GM06990 (cell line): ENCODE data around the gene CPA5.

Experiments used
- DNase-seq: peaks from one replicate; pipeline ENCODE4 v3.0.0-alpha.2; 2011; ENCODE audit not compliant: insufficient read length; ENCODE audit errors: extremely low read depth
- H3K27me3 ChIP-seq: replicated peaks from 2 replicates; pipeline ENCODE4 v1.6.0; 2011; ENCODE audit warnings: low read length; ENCODE audit not compliant: control insufficient read depth, insufficient read depth
- H3K36me3 ChIP-seq: 2 replicates; pipeline ENCODE4 v1.5.1; 2011; ENCODE audit warnings: low read length; ENCODE audit not compliant: control insufficient read depth, insufficient read depth
- H3K4me3 ChIP-seq: replicated peaks from 2 replicates; pipeline ENCODE4 v1.5.1; 2011; ENCODE audit warnings: low read depth, mild to moderate bottlenecking, control low read depth, low read length
- TF ChIP-seq, protein P1 (sequence below): IDR thresholded peaks from 2 replicates; pipeline ENCODE4 v1.5.1; 2011; ENCODE audit warnings: low read length, control low read depth, mild to moderate bottlenecking, inconsistent platforms; ENCODE audit not compliant: insufficient read depth, poor library complexity, severe bottlenecking

CPA5 gene

DNA sequence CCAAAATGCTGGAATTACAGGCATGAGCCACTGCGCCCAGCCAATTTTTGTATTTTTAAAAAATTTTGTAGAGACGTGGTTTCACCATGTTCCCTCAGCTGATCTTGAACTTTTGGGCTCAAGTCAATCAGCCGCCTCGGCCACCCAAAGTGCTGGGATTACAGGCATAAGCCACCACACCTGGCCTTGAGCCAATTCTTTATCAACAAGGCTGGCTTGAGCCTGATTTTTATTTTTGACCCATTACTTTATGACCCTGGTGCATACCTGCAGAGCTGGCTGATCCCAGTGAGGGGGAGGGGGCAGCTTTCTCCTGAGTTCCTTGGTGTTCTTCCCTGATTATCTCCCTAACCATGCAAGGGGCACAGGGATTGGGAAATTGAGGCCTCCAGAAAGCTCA, 19.8 kb downstream of the CPA5 start:
- TF ChIP-seq, protein P1, sequence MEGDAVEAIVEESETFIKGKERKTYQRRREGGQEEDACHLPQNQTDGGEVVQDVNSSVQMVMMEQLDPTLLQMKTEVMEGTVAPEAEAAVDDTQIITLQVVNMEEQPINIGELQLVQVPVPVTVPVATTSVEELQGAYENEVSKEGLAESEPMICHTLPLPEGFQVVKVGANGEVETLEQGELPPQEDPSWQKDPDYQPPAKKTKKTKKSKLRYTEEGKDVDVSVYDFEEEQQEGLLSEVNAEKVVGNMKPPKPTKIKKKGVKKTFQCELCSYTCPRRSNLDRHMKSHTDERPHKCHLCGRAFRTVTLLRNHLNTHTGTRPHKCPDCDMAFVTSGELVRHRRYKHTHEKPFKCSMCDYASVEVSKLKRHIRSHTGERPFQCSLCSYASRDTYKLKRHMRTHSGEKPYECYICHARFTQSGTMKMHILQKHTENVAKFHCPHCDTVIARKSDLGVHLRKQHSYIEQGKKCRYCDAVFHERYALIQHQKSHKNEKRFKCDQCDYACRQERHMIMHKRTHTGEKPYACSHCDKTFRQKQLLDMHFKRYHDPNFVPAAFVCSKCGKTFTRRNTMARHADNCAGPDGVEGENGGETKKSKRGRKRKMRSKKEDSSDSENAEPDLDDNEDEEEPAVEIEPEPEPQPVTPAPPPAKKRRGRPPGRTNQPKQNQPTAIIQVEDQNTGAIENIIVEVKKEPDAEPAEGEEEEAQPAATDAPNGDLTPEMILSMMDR, result no peak
- no peaks in the 10 kb centered on the region for H3K36me3 ChIP-seq
- H3K27me3 ChIP-seq, result no peaks in the 10 kb centered on the region
- no peak for DNase-seq
- H3K4me3 ChIP-seq, result no peak overlapping the region

DNA sequence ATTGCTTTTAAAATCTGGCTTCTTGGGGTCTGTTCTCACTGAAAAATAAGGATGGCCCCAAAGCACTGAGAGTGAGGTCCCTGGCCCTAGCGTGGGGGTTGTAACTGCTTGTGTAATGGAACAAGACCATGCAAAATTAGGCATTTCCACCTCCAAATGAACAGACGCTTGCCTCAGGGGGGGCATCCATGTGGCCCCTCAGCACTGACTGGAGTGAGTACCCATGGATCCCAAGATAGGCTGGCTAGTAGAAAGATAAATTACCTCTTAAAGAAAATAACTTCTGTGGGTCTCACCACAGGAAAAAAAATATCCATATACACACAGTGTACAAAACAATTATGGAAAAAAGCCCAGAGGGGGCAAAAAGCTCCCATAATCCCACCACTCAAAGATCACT, 20.5 kb downstream of the CPA5 start:
- TF ChIP-seq, protein P1, result no peak
- Histone ChIP-seq H3K4me3 (no peak overlapping the region), H3K36me3 (no peaks in the 10 kb centered on the region), H3K27me3 (no peaks in the 10 kb centered on the region)
- DNase-seq, result no peak

DNA sequence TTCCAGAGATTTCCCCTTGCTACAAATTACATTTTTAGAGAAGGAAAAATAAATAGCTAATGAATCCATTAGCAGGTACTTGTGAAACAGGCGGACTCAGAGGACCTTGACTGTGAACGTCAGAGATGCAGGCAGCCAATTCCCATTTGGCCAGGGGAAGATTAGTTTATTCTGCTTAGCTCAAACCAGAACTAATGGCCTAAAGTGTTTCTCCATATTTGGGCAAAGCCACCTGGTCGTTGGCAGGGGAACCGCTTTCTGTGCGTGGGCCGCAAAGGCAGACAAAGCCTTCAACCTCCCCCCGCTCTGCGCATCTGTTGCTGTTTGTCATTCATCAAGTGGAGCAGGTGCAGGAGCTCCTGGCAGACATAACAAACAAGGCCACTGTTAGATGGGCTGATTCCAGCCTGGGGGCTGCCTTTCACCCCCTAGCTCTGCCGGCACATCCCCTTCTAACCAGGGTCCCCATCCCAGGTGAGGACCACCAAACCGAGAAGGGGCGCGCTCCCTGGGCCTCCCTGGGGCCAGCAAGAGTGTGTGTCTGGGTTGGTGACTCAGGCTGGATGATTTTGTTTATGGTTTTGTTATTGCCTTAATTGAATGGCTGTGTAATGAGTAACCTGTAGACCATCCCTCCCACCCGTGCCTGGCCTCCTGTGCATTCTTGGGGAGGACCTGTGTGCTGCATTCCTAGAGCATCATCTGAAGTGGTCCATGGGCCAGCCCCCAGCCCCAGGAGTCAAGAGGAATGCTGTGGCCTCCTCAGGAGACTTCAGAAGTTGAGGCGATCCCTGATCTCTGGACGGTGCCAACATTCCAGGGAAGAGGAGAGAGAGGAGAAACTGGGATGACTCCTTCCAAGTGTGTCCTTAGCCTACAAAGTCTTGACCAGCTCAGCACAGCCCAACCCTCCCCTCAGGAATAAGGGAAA, 21.2 kb downstream of the CPA5 start:
- TF ChIP-seq, protein P1, result no peak
- Histone ChIP-seq H3K27me3 (no peaks in the 10 kb centered on the region), H3K4me3 (no peak overlapping the region), H3K36me3 (no peaks in the 10 kb centered on the region)
- peak; percentile 32 for DNase-seq

DNA sequence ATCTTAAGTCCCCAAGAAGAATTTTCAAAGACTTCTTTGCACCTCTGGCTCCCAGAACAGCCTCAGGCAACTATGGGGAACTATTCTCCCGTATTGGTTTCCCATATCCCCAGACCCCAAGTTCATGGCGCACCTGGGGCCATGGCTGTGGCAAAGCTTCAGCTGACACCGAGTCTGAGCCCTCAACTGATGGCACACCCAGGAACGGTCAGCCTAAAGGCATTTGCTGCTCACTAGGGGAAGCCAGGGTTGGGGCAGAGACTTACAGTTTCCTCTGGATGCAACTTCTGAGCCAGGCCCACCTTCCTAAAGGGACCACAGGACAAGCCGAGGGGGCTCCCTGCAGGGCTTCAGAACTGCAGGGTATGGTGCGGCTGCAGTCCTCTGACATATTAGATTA, 21.9 kb downstream of the CPA5 start:
- DNase-seq, result no peak
- TF ChIP-seq, protein P1, result no peak
- H3K27me3 ChIP-seq, result no peaks in the 10 kb centered on the region
- H3K4me3 ChIP-seq, result no peak overlapping the region
- no peaks in the 10 kb centered on the region for H3K36me3 ChIP-seq

DNA sequence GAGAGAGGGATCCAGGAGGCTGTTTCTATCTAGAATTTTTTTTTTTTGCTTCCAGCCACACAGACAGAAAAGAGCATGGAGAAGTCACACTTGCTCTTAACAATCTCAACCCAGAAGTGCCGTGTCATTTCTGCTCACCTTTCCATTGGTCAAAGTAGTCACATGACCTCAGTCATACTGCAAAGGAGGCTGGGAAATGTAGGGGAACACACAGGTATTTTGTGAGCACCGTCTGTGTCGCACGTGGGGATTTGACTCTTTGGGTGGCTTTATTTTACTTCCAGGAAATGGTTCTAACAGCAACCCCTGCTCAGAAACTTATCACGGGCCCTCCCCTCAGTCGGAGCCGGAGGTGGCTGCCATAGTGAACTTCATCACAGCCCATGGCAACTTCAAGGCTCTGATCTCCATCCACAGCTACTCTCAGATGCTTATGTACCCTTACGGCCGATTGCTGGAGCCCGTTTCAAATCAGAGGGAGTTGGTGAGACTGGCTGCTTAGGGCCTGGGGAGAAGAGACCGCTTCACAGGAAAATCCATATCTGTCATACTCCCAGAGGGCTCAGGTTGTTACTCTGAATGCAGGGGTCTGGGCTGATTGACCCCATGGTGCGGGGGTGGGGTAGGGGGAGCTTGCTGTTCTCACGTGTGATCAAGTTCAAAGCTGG, 22.6 kb downstream of the CPA5 start:
- Histone ChIP-seq H3K27me3 (no peaks in the 10 kb centered on the region), H3K36me3 (no peaks in the 10 kb centered on the region), H3K4me3 (no peak overlapping the region)
- no peak for DNase-seq
- TF ChIP-seq, protein P1, result no peak
